Glomerular visceral epithelial cell (primary cell): ENCODE results near the gene MCAT.
A peak's percentile ranks its signal among the peaks of the same experiment; 100 is the strongest.

Experiments
- DNase-seq: peaks from one replicate; pipeline ENCODE4 v3.0.0-alpha.2; 2016; ENCODE audit errors: extremely low spot score

Gene MCAT

GRCh38 chr22:43094085-43094484 lies 49.1 kb downstream of the MCAT start:
- DNase-seq, result no peak

- no peak for DNase-seq
Measured at GRCh38 chr22:43092085-43092484, 51.1 kb downstream of the MCAT start.

- DNase-seq, result peak; percentile 80
Measured at GRCh38 chr22:43090130-43090789, 52.9 kb downstream of the MCAT start.

GRCh38 chr22:43088984-43089717 lies 54.0 kb downstream of the MCAT start, which contains the start of gene TTLL1:
TSS of gene TTLL1 (minus strand) at chr22:43089391. CDS start at chr22:43075586, 13,805 bp downstream.
- DNase-seq, result peak; percentile 88

GRCh38 chr22:43088627-43088983 lies 54.6 kb downstream of the MCAT start:
- no peak for DNase-seq

GRCh38 chr22:43085658-43086606 lies 57.3 kb downstream of the MCAT start:
- no peak for DNase-seq
